ENCODE measurements around the gene PTPRR. TPM values are rescaled to one million over a fixed set of nuclear protein-coding genes. Genes with fewer than 3 reads are reported as not detected.

The PTPRR gene
- total RNA-seq, 1 donor from 2014 or later, result not detected

GRCh38 chr12:70645494-70646317, 274.8 kb downstream of the PTPRR start:
- DNase-seq (ENCODE audit: low spot score), result no peak
- no peaks in the 10 kb centered on the region for H3K36me3 Mint-ChIP-seq (ENCODE audit: low read depth)
- no peak overlapping the region for H3K4me3 Mint-ChIP-seq
- no peak overlapping the region for H3K27ac Mint-ChIP-seq
- no peaks in the 10 kb centered on the region for H3K9me3 Mint-ChIP-seq
- H3K4me1 Mint-ChIP-seq (ENCODE audit: low read depth), result peaks cover 5% of the 10 kb centered on the region
- H3K27me3 Mint-ChIP-seq (ENCODE audit: insufficient read depth), result no peaks in the 10 kb centered on the region
- intact Hi-C loops (cut with micrococcal nuclease), result no loop called here

DNA sequence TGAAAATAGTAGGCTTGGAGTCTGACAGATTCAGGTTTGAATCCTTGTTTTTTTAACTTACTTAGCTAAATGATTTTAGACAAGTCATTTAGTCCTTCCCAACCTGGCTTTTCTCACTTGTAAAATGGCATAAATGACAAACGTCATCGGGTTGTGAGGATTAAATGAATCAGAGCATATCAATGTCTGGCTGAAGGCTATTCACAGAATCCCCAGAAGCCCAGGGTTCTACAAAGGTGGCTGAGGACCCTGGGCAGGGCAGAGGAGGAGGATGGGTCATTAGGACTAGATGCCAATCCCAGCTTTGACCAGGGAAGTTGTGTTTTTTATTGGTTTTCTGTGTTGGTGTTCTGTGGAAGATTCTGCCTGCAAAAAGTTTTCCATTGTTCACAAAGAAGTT, 275.7 kb downstream of the PTPRR start:
- H3K27me3 Mint-ChIP-seq (ENCODE audit: insufficient read depth), result no peaks in the 10 kb centered on the region
- H3K27ac Mint-ChIP-seq, result no peak overlapping the region
- H3K9me3 Mint-ChIP-seq, result no peaks in the 10 kb centered on the region
- no peaks in the 10 kb centered on the region for H3K36me3 Mint-ChIP-seq (ENCODE audit: low read depth)
- intact Hi-C loops (cut with micrococcal nuclease), result no loop called here
- H3K4me1 Mint-ChIP-seq (ENCODE audit: low read depth), result peaks cover 5% of the 10 kb centered on the region
- H3K4me3 Mint-ChIP-seq, result no peak overlapping the region
- no peak for DNase-seq (ENCODE audit: low spot score)

- no peaks in the 10 kb centered on the region for H3K36me3 Mint-ChIP-seq (ENCODE audit: low read depth)
- H3K9me3 Mint-ChIP-seq, result no peaks in the 10 kb centered on the region
- no peaks in the 10 kb centered on the region for H3K27me3 Mint-ChIP-seq (ENCODE audit: insufficient read depth)
- peaks cover 5% of the 10 kb centered on the region for H3K4me1 Mint-ChIP-seq (ENCODE audit: low read depth)
- intact Hi-C loops (cut with micrococcal nuclease), result no loop called here
- no peak for DNase-seq (ENCODE audit: low spot score)
- H3K27ac Mint-ChIP-seq, result no peak overlapping the region
- H3K4me3 Mint-ChIP-seq, result no peak overlapping the region
Observed at GRCh38 chr12:70643939-70644338, 276.6 kb downstream of the PTPRR start.

- intact Hi-C loops (cut with micrococcal nuclease), result no loop called here
- no peak overlapping the region for H3K4me3 Mint-ChIP-seq
- no peaks in the 10 kb centered on the region for H3K36me3 Mint-ChIP-seq (ENCODE audit: low read depth)
- no peak for DNase-seq (ENCODE audit: low spot score)
- no peaks in the 10 kb centered on the region for H3K27me3 Mint-ChIP-seq (ENCODE audit: insufficient read depth)
- no peaks in the 10 kb centered on the region for H3K9me3 Mint-ChIP-seq
- peaks cover 5% of the 10 kb centered on the region for H3K4me1 Mint-ChIP-seq (ENCODE audit: low read depth)
- no peak overlapping the region for H3K27ac Mint-ChIP-seq
Observed at GRCh38 chr12:70641691-70642090, 278.8 kb downstream of the PTPRR start.

DNA sequence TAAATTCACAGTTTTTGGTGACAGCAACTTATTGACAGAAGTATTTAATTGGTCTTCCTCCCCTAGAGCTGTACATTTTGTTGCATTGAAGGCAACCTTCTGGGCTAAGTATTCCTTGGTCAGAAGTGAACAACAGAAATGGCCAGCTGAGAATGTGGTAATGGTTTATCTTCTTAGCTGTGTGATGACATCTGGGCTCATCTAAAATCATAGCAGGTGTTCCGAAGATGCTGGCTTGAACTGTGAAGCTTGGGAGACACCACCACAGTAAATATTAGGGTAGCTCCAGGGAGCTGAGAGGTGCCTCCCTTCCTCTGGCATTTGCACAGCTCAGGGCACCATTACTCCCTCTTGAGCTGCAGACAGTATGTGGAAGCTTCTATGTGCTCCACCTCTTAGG, 279.6 kb downstream of the PTPRR start:
- no peak for DNase-seq (ENCODE audit: low spot score)
- intact Hi-C loops (cut with micrococcal nuclease), result no loop called here
- Mint-ChIP-seq H3K4me1 (ENCODE audit: low read depth) (peaks cover 3% of the 10 kb centered on the region), H3K4me3 (no peak overlapping the region), H3K27me3 (ENCODE audit: insufficient read depth) (no peaks in the 10 kb centered on the region), H3K9me3 (no peaks in the 10 kb centered on the region), H3K36me3 (ENCODE audit: low read depth) (no peaks in the 10 kb centered on the region), H3K27ac (no peak overlapping the region)

DNA sequence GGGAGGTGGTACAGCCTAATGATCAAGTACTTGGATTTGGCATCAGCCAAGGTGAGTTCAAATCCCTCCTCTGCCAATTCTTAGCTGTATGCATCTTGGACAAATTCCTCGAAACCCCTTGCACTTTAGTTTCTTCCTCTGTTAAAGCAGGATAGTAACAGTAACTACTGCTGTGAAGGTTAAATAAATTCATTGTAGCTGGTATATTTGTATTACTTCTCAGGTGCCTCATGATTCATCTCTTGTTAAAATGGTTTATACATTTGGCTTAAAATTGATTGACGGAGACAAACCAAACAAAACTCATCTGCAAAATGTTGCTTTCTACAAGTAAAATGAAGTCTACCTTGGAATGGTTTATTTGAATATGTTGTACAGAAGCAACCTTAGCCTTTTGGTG, 281.0 kb downstream of the PTPRR start:
- intact Hi-C loops (cut with micrococcal nuclease), result no loop called here
- Mint-ChIP-seq H3K27me3 (ENCODE audit: insufficient read depth) (peaks cover 2% of the 10 kb centered on the region), H3K4me3 (no peak overlapping the region), H3K27ac (no peak overlapping the region), H3K9me3 (no peaks in the 10 kb centered on the region), H3K4me1 (ENCODE audit: low read depth) (no peaks in the 10 kb centered on the region), H3K36me3 (ENCODE audit: low read depth) (no peaks in the 10 kb centered on the region)
- DNase-seq (ENCODE audit: low spot score), result no peak

GRCh38 chr12:70638639-70639360, 281.7 kb downstream of the PTPRR start:
- Mint-ChIP-seq H3K4me3 (no peak overlapping the region), H3K27ac (no peak overlapping the region), H3K27me3 (ENCODE audit: insufficient read depth) (peaks cover 2% of the 10 kb centered on the region), H3K36me3 (ENCODE audit: low read depth) (no peaks in the 10 kb centered on the region), H3K9me3 (no peaks in the 10 kb centered on the region), H3K4me1 (ENCODE audit: low read depth) (no peaks in the 10 kb centered on the region)
- DNase-seq (ENCODE audit: low spot score), result no peak
- intact Hi-C loops (cut with micrococcal nuclease), result no loop called here

DNA sequence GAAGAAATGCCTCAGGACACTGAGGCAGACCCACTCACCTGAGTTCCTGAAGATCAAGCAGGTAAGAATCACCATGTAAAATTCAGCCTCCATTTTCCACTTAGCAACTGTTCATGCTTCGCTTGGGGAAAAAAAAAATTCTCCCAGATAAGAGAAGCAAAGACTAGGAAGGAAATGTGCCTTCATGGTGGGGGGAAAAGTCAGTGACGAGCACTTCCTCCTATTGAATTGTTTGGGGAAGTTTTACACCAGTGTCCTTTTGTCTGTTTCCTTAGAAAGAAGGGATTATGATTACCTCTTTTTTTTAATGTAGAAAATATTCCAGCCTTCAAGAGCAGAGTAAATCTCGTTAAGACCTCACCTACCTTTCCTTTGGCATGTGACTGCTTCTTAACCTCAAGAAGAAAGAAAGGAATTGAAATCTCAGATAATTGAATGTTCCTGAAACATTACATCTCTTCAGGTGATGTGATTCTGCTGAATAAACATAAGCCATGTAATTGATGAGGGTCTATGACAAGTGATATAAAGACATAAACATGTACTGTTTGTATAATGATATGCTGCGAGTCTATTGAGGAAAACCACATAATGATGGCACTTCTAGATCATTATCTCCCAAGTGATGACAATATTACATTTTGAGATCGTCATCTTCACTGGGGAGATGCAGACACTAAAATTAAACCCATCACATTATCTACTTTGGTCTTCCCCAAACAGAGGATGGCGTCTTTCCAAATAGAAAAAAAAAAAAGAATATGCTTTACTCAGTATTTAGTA, 283.0 kb downstream of the PTPRR start, which contains the start of gene PTPRB:
PTPRB (minus strand) TSS at position 127 of the 783 bp plus-strand sequence; CDS start at position 93, 34 bp downstream.
- H3K4me3 Mint-ChIP-seq, result no peak within 1 kb of the TSS
- intact Hi-C loops (cut with micrococcal nuclease), result no loop called here
- no peak within 1 kb of the TSS for H3K27ac Mint-ChIP-seq
- no peak for DNase-seq (ENCODE audit: low spot score)
- H3K9me3 Mint-ChIP-seq, result no peaks in the 10 kb centered on the region
- H3K27me3 Mint-ChIP-seq (ENCODE audit: insufficient read depth), result peaks cover 2% of the 10 kb centered on the region
- no peaks in the 10 kb centered on the region for H3K4me1 Mint-ChIP-seq (ENCODE audit: low read depth)
- no peaks in the 10 kb centered on the region for H3K36me3 Mint-ChIP-seq (ENCODE audit: low read depth)

DNA sequence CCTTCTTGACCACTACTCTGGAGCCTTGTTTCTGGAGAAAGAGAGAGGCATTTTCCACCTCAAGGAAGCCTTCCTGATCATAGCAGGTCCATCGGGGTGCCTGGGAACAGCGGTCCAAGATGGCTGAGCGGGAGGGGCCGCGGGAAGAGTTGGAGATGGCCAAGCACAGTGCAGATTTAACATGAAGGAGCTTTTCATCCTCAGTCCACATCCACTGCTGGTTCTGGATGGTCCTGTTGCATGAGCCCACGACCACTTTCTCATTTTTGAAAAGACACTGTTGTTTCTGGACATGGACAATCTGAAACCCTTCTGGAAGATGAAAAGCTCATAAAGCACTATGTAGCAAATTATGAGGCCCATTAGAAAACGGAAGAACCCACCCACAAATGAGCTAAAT, 284.8 kb downstream of the PTPRR start:
- H3K27ac Mint-ChIP-seq, result no peak overlapping the region
- no peaks in the 10 kb centered on the region for H3K4me1 Mint-ChIP-seq (ENCODE audit: low read depth)
- no peaks in the 10 kb centered on the region for H3K36me3 Mint-ChIP-seq (ENCODE audit: low read depth)
- intact Hi-C loops (cut with micrococcal nuclease), result no loop called here
- DNase-seq (ENCODE audit: low spot score), result no peak
- H3K9me3 Mint-ChIP-seq, result no peaks in the 10 kb centered on the region
- H3K27me3 Mint-ChIP-seq (ENCODE audit: insufficient read depth), result peaks cover 2% of the 10 kb centered on the region
- no peak overlapping the region for H3K4me3 Mint-ChIP-seq

DNA sequence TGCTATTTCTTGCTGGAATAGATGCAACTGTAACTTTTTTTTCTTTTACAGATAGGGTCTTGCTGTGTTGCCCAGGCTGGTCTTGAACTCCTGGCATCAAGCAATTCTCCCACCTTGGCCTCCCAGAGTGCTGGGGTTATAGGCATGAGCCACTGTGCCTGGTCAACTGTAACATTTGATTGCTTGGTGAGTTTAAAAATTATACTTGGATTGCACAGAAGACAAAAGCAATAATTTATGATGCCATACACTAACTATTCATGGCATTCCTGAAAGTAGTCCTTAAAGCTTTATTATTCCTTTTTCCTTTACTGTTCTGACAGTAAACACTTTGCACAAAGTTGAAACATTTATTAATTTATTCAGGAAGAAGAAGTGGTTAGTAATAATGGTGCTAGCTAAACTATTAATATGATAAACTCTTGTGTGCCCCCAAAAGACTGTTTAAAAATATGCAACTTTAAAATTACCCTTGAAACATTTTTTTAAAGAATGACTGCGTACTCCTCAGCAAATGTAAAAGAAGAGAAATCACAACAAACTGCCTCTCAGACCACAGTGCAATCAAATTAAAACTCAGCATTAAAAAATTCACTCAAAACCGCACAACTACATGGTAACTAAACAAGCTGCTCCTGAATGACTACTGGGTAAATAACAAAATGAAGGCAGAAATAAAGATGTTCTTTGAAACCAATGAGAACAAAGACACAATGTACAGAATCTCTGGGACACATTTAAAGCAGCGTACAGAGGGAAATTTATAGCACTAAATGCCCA, 291.6 kb downstream of the PTPRR start:
- Mint-ChIP-seq H3K9me3 (no peaks in the 10 kb centered on the region), H3K27ac (no peak overlapping the region), H3K27me3 (ENCODE audit: insufficient read depth) (peaks cover 1% of the 10 kb centered on the region), H3K4me3 (no peak overlapping the region), H3K4me1 (ENCODE audit: low read depth) (no peaks in the 10 kb centered on the region), H3K36me3 (ENCODE audit: low read depth) (no peaks in the 10 kb centered on the region)
- intact Hi-C loops (cut with micrococcal nuclease), result no loop called here
- DNase-seq (ENCODE audit: low spot score), result no peak

- intact Hi-C loops (cut with micrococcal nuclease), result no loop called here
- H3K4me3 Mint-ChIP-seq, result no peak overlapping the region
- H3K4me1 Mint-ChIP-seq (ENCODE audit: low read depth), result no peaks in the 10 kb centered on the region
- no peaks in the 10 kb centered on the region for H3K36me3 Mint-ChIP-seq (ENCODE audit: low read depth)
- no peak overlapping the region for H3K27ac Mint-ChIP-seq
- DNase-seq (ENCODE audit: low spot score), result no peak
- no peaks in the 10 kb centered on the region for H3K9me3 Mint-ChIP-seq
- peaks cover 1% of the 10 kb centered on the region for H3K27me3 Mint-ChIP-seq (ENCODE audit: insufficient read depth)
Observed at GRCh38 chr12:70627677-70628076, 292.9 kb downstream of the PTPRR start.

GRCh38 chr12:70626180-70626579, 294.4 kb downstream of the PTPRR start:
- H3K27me3 Mint-ChIP-seq (ENCODE audit: insufficient read depth), result peaks cover 1% of the 10 kb centered on the region
- no peak overlapping the region for H3K4me3 Mint-ChIP-seq
- H3K4me1 Mint-ChIP-seq (ENCODE audit: low read depth), result no peaks in the 10 kb centered on the region
- H3K36me3 Mint-ChIP-seq (ENCODE audit: low read depth), result no peaks in the 10 kb centered on the region
- no peaks in the 10 kb centered on the region for H3K9me3 Mint-ChIP-seq
- no peak overlapping the region for H3K27ac Mint-ChIP-seq
- intact Hi-C loops (cut with micrococcal nuclease), result no loop called here
- DNase-seq (ENCODE audit: low spot score), result no peak
